ENCODE results near the gene ITPKC. TPM values are rescaled to one million over a fixed set of nuclear protein-coding genes. Genes with fewer than 3 reads are reported as not detected.

Gene ITPKC
- total RNA-seq, 1 donor = 6.7 TPM

DNA sequence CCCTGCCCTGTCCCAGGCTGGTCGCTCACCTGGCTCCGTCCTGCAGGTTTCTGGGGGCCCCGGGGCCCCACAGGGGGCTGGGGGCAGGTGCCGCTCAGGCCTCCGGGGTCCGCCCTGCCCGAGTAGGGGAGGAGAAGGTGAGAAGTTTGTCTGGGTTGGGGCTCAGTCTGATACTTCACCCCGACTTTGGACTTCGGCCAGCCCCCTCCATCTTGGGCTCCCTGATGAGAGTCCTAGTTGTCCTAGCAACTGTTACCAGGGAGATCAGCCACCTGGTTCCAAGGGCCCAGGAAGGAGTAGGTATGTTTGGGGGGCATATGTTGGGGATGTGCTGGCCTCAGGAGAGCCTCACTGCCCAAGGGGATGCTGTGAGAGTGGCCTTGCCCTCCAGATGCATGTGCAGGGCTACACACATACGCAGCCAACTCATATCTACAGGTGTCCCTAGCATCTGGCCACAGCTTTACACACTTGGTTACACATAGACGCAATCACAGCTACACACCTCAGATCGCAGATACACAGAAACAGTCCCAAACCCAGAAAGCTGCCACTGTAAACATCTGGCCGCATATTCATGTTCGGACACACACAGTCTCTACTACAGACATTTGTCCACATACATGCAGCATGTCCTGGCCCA is 29.9 kb upstream of the ITPKC start:
- no peak overlapping the region for H3K4me3 ChIP-seq (ENCODE audit: low read length)
- peaks cover 35% of the 10 kb centered on the region for H3K4me1 ChIP-seq (ENCODE audit: insufficient read depth, low read length)
- H3K27me3 ChIP-seq (ENCODE audit: insufficient read depth, low read length) = no peaks in the 10 kb centered on the region
- no peaks in the 10 kb centered on the region for H3K9me3 ChIP-seq (ENCODE audit: low read depth, low read length)

DNA sequence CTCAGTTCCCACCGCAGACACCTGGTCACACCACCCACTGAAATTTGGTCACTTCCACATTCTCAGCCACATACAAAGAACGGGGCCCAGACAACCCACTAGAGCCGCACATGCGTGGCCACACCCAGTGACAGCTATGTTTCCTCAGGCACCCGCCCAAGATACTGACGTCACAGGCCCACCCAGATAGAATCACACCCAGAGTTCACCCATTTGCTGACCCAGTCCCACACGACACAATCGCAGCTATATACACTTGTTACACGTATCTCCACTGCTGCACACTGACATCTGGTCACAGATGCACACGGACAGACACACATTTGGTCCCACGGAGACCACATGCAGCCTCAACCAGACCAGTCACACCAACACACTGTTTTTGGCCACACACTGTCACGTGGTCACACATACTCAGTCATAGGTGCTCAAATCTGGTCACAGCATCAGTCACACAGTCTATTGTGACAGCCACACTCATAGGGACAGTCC is 29.3 kb upstream of the ITPKC start:
- no peak overlapping the region for H3K4me3 ChIP-seq (ENCODE audit: low read length)
- H3K4me1 ChIP-seq (ENCODE audit: insufficient read depth, low read length) = peaks cover 35% of the 10 kb centered on the region
- H3K9me3 ChIP-seq (ENCODE audit: low read depth, low read length) = no peaks in the 10 kb centered on the region
- H3K27me3 ChIP-seq (ENCODE audit: insufficient read depth, low read length) = no peaks in the 10 kb centered on the region

DNA sequence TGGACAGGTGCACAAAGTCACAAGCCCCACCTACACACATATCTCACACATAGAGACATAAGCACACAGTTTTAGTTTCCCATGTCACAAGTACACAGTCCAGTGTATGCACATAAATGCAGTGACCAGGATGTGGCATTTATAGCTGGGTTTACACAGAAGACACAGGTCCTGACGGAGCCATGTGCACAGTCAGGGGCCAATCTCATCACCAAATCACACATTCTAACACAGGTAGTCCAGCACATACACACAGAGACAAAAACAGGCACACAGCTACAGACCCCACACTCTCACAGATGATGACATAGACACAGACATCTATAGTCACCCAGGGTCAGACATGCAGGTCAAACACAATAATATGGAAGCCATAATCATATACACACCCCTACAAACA is 28.6 kb upstream of the ITPKC start:
- Histone ChIP-seq H3K4me3 (ENCODE audit: low read length) (no peak overlapping the region), H3K4me1 (ENCODE audit: insufficient read depth, low read length) (peaks cover 35% of the 10 kb centered on the region), H3K9me3 (ENCODE audit: low read depth, low read length) (no peaks in the 10 kb centered on the region), H3K27me3 (ENCODE audit: insufficient read depth, low read length) (no peaks in the 10 kb centered on the region)

DNA sequence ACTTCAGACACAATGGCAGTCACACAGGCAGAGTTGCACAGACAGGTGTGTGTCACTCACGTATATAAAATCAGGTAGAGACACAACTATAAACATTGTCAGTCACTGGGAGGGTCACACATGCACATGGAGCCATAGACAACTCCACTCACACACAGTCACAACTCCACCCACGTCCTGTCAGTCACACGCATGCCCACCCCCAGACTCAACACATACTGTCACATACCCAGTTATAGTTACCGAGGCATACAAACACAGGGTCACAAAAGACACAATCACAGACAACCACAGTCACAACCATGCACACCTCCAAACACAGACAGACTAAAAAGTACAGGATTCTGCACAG is 27.9 kb upstream of the ITPKC start:
- no peaks in the 10 kb centered on the region for H3K9me3 ChIP-seq (ENCODE audit: low read depth, low read length)
- peaks cover 35% of the 10 kb centered on the region for H3K4me1 ChIP-seq (ENCODE audit: insufficient read depth, low read length)
- H3K4me3 ChIP-seq (ENCODE audit: low read length) = no peak overlapping the region
- H3K27me3 ChIP-seq (ENCODE audit: insufficient read depth, low read length) = no peaks in the 10 kb centered on the region

DNA sequence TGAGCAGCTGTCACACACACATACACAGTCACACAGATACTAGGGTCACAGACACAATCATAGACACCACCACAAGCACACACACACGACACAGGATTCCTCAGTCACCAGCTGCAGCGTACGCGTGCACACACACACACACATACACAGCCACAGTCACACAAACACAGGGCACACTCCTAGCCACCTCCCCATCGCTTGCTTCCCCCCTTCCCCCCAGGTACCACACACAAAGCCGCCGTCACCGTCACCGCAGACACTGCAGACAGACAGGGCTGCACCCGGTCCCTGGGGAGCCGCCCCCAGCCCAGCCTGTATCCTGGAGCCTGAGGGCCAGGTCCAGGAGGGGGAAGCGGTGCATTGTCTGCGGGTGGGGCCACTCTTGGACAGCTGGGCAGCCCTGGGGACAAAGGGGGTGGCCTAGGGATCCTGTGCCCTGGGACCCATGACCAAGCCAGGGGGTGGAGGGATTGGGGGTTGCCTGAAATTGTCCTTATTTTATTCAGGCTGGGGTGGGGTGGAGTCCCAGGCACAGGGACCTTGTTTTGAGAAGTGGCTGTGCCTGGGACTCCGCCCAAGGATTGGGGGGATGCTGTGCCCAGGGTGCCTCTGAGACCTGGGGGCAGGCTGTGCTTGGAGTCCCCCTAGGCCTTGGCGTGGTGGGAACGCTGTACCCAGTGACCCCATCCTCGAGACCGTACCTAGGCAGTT is 27.4 kb upstream of the ITPKC start:
- Histone ChIP-seq H3K4me3 (ENCODE audit: low read length) (no peak overlapping the region), H3K27me3 (ENCODE audit: insufficient read depth, low read length) (no peaks in the 10 kb centered on the region), H3K4me1 (ENCODE audit: insufficient read depth, low read length) (peaks cover 35% of the 10 kb centered on the region), H3K9me3 (ENCODE audit: low read depth, low read length) (no peaks in the 10 kb centered on the region)

DNA sequence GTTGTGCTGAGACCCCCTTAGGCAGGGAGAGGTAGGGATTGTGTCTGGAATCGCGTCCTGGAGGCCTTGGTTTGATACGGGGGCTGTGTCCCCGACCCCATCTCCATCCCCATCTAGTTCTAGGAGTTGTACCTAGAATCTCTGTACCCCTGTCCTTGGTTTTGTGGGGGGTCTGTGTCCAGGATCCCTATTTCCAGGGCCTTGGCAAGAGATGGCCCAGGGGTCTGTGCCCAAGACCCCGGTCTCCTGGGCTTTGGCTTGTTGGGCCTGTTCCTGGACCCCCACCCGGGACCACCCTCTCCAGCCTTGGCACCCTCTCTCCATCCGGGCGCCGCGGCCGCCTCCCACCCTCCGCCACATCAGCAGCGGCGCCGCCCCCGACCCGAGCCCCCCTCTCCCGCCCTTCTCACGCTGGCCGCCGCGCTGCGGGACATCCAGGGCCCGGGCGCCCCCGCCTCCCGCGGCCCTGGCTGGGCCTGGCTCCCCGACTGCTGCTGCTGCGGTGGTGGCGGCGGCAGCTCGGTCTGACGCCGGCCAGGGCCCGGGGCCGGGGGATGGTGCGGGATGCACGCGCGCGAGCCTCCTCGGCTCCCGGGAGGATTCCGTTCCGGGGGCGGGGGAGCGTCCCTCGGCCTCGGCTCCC is 26.7 kb upstream of the ITPKC start, which contains the start of gene NUMBL:
NUMBL (minus strand) TSS at position 602 of the 643 bp plus-strand sequence; CDS start at position 434, 168 bp downstream.
- H3K4me3 ChIP-seq (ENCODE audit: low read length) = peak within 1 kb of the TSS; percentile 50
- peaks cover 35% of the 10 kb centered on the region for H3K4me1 ChIP-seq (ENCODE audit: insufficient read depth, low read length)
- no peaks in the 10 kb centered on the region for H3K9me3 ChIP-seq (ENCODE audit: low read depth, low read length)
- no peaks in the 10 kb centered on the region for H3K27me3 ChIP-seq (ENCODE audit: insufficient read depth, low read length)

DNA sequence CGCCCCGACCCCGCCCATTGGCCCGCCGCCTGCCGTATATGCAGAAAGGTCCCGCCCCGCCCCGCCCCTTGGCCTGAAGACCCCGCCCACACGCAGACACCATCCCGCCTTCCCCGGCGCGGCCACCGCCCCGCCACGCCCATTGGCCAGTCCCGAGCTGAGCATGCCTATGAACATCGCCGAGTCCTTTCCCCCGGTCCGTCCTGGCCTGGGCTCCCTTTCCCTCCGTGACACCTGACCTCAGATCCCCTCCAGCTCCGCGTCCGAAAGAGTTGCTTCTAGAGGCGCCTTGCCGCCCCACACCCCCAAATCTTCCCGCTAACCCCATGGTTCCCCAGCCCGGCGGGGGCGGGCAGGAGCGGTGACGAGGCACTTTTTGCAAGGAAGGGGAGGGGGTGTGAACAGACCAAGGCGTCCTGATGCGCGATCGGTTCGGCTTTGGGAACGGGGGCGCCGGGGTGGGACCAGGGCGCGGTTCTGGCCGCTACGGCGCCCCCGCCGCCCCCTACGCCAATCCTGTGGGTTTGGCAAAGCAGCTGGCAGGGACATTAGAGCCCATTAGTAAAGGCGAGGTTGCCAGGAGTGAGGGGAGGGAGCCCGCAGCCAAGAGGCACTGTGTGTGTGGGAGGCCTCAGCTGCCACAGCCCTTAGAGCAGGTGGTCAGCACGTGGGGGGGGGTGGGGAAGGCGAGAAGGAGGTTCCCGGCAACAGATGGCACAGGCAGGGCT is 26.1 kb upstream of the ITPKC start:
- peak overlapping the region; percentile 50 for H3K4me3 ChIP-seq (ENCODE audit: low read length)

DNA sequence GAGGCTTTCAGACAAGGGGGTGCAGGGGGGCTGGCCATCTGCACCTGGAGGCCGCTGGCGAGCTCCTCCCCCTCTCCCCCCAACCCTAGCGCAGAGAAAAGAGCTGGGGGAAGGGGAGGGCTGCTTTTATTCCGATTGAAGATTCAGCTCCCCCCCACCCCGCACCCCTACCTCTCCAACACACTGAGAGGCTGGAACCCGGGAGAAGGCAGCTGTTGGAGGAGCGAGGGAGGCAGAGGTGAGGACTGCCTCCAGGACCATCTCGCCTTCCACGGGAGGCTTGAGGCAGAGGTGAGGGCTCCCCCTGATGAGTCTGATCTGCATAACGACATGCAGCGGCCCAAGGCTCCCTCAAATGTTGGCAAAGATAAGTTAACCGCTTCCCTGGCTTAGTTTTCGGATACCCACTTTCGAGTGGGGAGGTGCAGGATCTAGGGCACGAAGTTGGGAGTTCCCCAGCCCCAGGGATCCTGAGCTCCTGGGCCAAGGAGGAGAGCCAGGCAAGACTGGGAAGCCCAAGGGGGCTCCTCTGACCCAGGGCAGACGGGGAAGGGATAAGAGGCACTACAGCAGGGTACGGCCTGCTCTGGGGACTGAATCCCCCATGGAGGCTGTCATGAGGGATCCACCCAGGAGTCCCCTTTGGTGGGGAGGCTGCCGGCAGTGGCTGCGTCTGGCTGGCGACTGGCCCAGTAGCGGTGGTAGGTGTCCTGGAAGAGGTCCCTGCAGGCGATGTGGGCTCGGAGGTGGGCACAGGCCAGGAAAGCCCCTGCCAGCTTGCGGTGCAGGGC is 25.3 kb upstream of the ITPKC start:
- no peaks in the 10 kb centered on the region for H3K27me3 ChIP-seq (ENCODE audit: insufficient read depth, low read length)
- peaks cover 35% of the 10 kb centered on the region for H3K4me1 ChIP-seq (ENCODE audit: insufficient read depth, low read length)
- H3K4me3 ChIP-seq (ENCODE audit: low read length) = no peak overlapping the region
- no peaks in the 10 kb centered on the region for H3K9me3 ChIP-seq (ENCODE audit: low read depth, low read length)

More for the DNA sequence above, 26.1 kb upstream of the ITPKC start:
- Histone ChIP-seq H3K27me3 (ENCODE audit: insufficient read depth, low read length) (no peaks in the 10 kb centered on the region), H3K4me1 (ENCODE audit: insufficient read depth, low read length) (peaks cover 35% of the 10 kb centered on the region), H3K9me3 (ENCODE audit: low read depth, low read length) (no peaks in the 10 kb centered on the region)

DNA sequence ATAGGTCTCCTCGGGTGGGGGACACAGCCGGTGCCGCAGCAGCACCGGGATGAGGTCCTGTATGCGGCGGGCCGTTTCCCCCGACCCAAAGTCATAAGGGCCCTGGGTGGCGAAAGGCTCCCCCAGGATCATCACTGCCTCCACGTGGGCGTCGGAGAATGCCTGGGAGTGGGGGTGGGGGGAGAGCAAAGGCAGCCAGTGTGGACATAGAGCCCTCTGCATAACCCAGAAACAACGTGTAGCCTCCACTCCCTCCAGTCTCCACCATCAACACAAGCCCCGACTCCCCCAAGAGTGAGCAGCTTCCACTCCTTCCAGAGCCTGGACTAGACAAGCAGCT is 24.7 kb upstream of the ITPKC start:
- Histone ChIP-seq H3K4me3 (ENCODE audit: low read length) (no peak overlapping the region), H3K27me3 (ENCODE audit: insufficient read depth, low read length) (no peaks in the 10 kb centered on the region), H3K4me1 (ENCODE audit: insufficient read depth, low read length) (peaks cover 30% of the 10 kb centered on the region), H3K9me3 (ENCODE audit: low read depth, low read length) (no peaks in the 10 kb centered on the region)

DNA sequence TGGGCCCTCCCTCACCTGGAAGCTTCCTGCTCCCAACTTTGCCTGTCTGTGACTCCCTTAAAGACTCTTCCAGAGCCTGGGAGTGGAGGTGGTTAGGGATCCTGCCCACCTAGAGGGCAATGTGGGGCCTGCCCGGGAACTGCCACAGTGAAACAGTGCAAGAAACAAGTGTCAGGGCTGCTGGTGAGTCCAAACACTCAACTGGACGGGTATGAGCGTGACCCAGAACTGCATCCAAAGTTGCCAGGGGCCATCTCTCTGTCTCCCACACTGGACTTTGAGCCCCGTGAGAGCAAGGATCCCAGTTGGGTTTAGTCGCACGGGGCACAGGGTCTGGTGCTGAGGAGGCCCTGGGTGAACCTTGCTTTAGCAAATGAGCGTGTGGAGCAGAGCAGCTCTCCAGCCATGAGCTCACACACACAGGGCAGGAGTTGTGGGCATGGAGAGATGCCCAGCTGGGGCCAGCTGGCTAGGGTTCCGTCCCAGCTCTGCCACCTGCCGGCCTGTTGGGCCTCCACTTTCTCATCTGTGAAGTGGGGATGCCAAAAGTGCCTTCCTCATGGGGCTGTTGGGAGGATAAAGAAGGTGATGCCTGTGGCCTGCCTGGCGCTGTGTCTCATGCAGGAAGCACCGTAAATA is 23.6 kb upstream of the ITPKC start:
- H3K27me3 ChIP-seq (ENCODE audit: insufficient read depth, low read length) = no peaks in the 10 kb centered on the region
- H3K9me3 ChIP-seq (ENCODE audit: low read depth, low read length) = no peaks in the 10 kb centered on the region
- H3K4me1 ChIP-seq (ENCODE audit: insufficient read depth, low read length) = peaks cover 29% of the 10 kb centered on the region
- H3K4me3 ChIP-seq (ENCODE audit: low read length) = no peak overlapping the region

DNA sequence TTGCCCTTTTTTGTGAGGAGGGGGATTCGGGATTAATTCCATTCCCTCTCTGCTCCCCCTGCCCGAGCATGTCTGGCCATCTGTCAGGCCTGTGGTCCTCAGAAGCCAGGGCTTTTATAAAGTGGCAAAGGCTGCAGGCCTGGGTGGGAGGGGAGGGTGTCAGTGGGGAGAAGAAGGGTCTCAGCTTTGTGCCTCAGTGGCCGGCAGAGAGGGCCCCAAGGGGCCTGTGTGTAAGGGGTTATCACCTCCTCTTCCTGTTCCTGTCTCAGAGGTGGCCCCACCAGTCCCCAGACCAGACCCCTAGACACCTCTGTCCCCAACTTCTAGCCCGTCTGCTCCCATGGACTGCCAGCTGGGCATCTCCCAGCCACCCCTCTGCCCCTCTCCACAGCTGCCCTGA is 23.0 kb upstream of the ITPKC start:
- no peak overlapping the region for H3K4me3 ChIP-seq (ENCODE audit: low read length)
- no peaks in the 10 kb centered on the region for H3K9me3 ChIP-seq (ENCODE audit: low read depth, low read length)
- peaks cover 23% of the 10 kb centered on the region for H3K4me1 ChIP-seq (ENCODE audit: insufficient read depth, low read length)
- no peaks in the 10 kb centered on the region for H3K27me3 ChIP-seq (ENCODE audit: insufficient read depth, low read length)

DNA sequence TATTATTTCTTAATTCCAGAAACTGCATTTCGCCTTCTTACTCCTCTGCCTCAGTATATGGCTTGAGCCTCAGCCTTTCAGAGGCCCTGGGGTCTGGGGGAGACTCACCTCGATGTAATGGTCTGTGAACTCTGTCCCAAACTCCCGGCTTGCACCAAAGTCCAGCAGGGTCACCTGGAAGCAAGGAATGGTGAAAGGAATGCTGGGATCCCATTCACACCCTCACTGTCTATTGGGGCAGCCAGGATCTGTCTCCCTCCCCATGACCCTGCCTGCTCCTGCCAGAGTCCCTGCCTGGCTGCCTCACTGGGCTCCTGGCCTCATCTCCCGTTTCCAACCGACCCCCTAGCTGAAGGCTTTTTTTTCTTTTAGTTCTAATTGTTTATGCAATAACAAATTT is 21.0 kb upstream of the ITPKC start:
- H3K4me1 ChIP-seq (ENCODE audit: insufficient read depth, low read length) = peaks cover 7% of the 10 kb centered on the region
- no peaks in the 10 kb centered on the region for H3K27me3 ChIP-seq (ENCODE audit: insufficient read depth, low read length)
- H3K9me3 ChIP-seq (ENCODE audit: low read depth, low read length) = no peaks in the 10 kb centered on the region
- H3K4me3 ChIP-seq (ENCODE audit: low read length) = no peak overlapping the region

DNA sequence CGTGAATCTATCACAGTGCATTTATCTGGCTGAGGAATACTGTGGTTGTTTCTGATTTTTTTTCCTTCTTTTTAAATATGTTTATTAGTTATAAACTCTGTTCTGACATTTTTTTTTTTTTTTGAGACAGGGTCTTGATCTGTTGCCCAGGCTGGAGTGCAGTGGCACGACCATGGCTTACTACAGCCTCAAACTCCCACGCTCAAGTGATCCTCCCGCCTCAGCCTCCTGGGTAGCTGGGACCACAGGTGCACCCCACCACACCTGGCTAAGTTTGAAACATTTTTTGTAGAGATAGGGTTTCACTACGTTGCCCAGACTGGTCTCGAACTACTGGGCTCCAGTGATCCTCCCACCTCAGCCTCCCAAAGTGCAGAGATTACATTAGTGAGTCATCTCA is 19.9 kb upstream of the ITPKC start:
- Histone ChIP-seq H3K4me3 (ENCODE audit: low read length) (no peak overlapping the region), H3K27me3 (ENCODE audit: insufficient read depth, low read length) (no peaks in the 10 kb centered on the region), H3K9me3 (ENCODE audit: low read depth, low read length) (no peaks in the 10 kb centered on the region), H3K4me1 (ENCODE audit: insufficient read depth, low read length) (no peaks in the 10 kb centered on the region)

DNA sequence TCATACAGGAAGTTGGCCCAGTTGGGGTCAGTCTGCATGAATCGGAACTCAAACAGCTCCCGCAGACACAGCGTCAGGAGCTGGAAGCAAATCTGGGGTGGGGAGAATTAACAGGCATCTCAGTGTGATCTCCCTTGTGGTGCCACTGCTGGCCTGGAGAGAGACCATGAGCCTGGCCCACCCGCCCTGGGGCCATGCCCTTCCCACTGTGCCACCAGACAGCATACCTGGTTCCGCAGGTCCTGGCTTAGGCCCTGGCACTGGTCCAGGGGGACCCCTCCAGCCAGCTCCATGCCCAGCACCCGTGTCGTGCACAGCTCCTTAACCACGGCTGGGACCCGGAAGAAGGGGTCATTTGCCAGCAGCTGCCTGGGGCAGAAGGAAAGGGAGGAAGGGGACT is 16.8 kb upstream of the ITPKC start:
- Histone ChIP-seq H3K9me3 (ENCODE audit: low read depth, low read length) (no peaks in the 10 kb centered on the region), H3K4me1 (ENCODE audit: insufficient read depth, low read length) (no peaks in the 10 kb centered on the region), H3K4me3 (ENCODE audit: low read length) (no peak overlapping the region), H3K27me3 (ENCODE audit: insufficient read depth, low read length) (no peaks in the 10 kb centered on the region)

Measured in mononuclear cell (primary cell).